NCI-H1092 (cell line): Measurements from ENCODE around the gene PLAAT3.
"Not testable (repeated sequence)": the region's sequence is repeated elsewhere in the genome, so short reads cannot be mapped to it uniquely, and the experiment has no call there.

Experiments
- DNase-seq: peaks from one replicate; lab custom pipeline; 2025; lab: John Stamatoyannopoulos, UW

Gene PLAAT3

DNA sequence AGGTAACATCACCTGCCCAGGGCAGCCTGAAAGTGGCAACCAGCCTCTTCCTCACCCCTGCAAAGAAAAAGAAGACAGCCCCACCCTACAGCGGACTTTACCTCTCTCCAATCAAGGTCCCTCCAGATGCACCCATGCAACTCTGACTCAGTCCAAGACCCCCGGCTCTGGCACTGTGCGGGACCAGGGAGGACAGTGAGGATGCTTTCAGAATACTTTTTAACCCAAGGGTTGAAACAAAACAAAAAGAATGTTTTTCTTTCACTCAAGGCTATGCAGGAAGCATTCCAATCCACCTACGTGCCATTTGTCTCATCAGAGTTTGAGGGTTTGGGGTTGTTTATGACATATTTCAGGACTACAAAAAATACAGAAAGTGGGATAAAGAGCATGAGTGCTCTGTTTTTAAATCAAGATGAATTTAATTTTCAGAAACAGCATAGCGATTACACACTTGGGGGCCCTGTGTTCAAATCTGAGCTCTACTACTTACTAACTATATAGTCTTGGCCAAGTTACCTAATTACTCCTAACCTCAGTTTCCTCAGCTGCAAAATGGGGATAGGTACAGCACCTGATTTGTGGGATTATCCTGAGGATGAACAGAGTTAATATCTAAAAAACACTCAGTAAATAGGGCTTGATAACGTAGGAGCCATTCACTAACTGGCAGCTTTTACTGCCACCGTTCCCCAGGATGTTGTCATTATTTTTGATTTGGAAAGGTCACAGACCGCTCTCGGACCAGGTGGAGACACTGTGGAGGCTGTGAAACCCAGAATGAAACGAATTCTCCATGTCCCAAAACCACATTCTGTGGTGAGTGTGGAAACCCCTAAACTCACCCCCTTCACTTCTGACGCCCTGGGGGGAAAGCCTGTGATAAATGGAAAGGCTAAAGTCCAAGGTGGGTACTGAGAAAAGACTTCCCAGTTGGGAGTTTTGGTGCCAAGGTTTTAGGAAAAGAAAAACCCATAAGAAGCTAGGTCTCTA is 5.6 kb downstream of the PLAAT3 start:
- no peak for DNase-seq

DNA sequence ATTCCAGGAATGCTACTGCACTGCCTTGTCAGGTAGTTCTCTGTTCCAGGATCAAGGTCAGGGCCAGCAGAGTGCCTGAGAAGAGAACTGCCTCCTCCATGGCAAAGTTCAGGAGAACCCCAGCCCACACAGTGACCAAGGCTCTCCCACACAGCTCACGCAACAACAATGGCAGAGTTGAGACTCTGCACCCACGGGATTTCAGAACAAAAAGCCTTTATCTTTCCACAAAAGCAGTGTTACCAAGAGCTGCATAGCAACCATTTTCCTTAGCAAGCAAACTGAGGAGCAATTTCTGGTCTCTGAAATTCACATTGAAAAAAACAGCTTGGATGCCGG is 11.1 kb downstream of the PLAAT3 start:
- DNase-seq, result no peak

- not testable (repeated sequence) for DNase-seq
Observed at GRCh38 chr11:63602290-63603179, 11.7 kb downstream of the PLAAT3 start.

DNA sequence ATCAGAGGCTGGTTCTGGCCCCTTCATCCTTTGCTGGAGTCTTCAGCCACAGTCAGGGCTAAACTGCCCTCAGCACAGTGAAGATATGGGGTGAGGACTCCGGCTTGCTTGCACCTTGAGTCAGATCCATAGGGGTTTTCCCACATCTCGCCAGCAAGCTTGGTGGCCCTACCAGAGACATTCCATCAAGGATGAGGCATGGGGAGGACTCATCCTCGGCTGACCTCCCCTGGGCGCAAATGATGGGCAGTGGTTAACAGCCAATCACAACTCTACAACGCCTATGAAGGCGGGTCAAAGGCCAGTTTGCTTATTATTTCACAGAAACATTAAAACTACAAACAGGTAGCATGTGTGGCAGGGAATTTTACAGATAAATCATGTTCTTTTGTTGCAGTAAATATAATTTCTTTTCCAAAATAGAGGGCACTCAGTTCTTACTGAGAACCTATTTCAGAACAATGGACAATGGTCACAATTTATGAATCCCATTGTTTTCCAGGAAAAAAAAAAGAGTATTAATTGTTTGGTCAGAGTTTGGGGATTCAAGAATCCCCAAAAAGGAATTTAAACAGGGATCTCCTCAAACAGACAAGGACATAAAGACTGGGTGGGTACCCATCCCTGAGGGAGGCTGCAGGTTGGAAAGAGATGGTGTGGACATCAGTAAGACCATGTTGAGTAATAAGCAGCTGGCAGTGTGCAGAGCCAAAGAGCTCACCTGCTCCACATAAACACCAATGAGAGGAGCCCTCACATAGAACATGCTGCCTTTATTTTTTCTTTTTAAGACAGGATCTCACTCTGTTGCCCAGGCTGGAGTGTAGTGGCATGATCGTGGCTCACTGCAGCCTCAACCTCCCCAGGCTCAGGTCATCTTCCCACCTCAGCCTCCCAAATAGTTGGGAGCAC is 14.8 kb downstream of the PLAAT3 start:
- DNase-seq, result no peak

GRCh38 chr11:63598556-63598955 is 15.7 kb downstream of the PLAAT3 start:
- DNase-seq, result no peak

GRCh38 chr11:63595296-63595695 is 18.9 kb downstream of the PLAAT3 start:
- DNase-seq, result no peak

GRCh38 chr11:63592975-63593395 is 21.2 kb downstream of the PLAAT3 start:
- DNase-seq, result no peak

- DNase-seq, result no peak
Observed at GRCh38 chr11:63590024-63590788, 24.0 kb downstream of the PLAAT3 start.

DNA sequence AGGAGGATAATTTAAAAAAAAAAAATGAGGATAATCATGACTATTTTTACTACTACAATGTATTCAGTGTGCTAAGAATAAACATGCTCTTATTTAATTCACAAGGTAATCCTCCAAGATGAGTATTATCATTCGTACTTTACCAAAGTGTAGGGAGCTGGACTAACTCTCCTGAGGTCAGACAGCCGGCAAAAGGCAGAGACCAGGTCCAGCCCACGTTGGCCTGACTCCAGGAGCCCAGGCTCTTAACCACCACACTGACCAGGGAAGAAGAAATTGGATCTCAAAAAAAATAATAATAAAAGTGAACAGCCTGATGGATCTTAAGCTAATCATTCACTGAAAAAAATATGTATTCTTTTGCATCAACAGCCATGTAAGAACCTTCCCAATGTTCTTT is 25.2 kb downstream of the PLAAT3 start:
- no peak for DNase-seq

- DNase-seq, result no peak
Observed at GRCh38 chr11:63586451-63587166, 27.6 kb downstream of the PLAAT3 start.

GRCh38 chr11:63583357-63583677 is 30.9 kb downstream of the PLAAT3 start:
- no peak for DNase-seq

- not testable (repeated sequence) for DNase-seq
Observed at GRCh38 chr11:63581224-63581623, 33.0 kb downstream of the PLAAT3 start.

DNA sequence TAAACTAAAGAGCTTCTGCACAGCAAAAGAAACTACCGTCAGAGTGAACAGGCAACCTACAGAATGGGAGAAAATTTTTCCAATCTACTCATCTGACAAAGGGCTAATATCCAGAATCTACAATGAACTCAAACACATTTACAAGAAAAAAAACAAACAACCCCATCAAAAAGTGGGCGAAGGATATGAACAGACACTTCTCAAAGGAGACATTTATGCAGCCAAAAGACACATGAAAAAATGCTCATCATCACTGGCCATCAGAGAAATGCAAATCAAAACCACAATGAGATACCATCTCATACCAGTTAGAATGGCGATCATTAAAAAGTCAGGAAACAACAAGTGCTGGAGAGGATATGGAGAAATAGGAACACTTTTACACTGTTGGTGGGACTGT is 35.4 kb downstream of the PLAAT3 start:
- DNase-seq, result not testable (repeated sequence)

GRCh38 chr11:63574856-63575602 is 39.2 kb downstream of the PLAAT3 start:
- no peak for DNase-seq

DNA sequence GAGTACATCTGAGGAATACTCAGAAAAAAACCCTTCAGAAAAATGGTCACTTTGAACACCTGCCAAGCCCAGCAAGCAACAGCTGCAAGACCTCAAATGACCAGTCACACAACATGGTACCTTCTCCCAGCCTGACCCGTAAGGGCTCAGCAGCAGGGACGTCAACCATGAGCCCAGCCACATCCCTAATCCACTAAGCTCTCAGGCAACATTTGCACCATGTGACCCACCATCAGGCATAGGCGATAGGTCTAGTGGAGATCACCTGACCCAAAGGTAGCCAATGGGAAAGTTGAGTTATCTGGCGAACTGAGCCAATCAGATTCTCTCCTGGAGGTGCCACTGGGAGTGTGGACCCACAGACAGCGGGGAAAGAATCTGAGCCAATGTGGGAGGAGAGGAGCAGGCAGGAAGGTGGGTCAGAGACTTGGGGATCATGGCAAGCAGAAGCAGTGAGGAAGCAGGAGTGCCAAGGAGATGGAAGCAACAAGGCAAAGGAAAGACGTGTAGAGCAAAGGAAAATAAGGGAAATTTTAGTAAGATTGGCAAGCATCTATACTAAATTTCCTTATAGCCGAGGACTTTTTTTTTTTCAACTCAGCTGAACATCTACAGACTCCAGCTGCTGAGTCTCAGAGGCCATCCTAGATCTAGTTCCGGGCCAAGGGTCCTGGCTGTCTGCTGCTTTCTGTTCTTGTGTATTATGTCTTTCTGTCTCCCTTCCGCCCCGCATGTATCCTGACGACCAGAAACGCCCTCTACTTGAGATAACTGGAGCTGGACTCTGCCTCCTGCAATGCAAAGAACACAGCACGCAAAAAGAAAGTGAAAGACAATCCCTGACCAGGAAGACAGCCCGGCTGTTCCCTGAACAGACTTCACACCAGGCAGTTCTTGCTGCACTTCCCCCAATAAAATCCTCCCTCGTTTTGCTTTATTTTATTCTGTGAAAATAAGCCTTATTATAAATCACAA is 40.1 kb downstream of the PLAAT3 start:
- peak; percentile 40 for DNase-seq

DNA sequence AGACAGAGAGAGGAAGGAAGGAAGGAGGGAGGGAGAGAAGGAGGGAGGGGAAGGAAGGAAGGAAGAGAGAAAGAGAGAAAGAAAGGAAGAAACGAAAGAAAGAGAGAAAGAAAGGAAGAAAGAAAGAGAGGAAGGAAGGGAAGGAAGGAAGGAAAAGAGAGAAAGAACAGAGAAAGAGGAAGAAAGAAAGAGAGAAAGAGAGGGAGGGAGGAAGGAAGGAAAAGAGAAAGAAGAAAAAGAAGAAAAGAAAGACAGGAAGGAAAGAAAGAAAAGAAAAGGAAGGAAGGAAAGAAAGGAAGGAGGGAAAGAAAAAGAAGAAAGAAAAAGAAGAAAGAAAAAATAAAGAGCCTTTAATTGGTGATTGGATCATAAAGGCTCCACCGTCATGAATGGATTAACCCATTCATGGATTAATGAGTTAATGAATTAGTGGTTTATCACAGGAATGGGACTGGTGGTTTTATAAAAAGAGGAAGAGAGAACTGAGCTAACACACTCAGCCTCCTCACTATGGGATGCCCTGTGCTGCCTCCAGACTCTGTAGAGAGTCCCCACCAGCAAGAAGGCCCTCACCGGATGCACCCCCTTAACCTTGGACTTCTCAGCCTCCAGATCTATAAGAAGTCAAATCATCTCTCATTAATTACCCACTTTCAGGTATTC is 42.1 kb downstream of the PLAAT3 start:
- no peak for DNase-seq

DNA sequence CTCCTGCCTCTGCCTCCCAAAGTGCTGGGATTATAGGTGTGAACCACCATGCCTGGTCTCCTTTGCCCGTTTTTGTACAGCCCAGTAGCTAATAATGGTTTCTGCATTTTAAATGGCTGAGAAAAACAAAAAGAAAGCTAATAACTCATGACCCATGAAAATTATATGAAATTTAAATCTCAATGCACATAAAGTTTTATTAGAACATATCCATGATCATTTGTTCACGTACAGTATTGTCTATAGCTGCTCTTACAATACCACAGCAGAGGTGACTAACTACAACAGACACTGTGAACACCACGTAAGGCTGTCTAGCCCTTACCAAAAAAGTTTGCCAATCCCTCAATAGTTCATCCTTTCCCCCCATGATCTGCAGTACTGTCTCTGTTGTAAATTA is 44.7 kb downstream of the PLAAT3 start:
- no peak for DNase-seq
